Gastrocnemius medialis (tissue), 4 donors: ENCODE measurements around the gene WDR54. TPM values are rescaled to one million over a fixed set of nuclear protein-coding genes. Genes with fewer than 3 reads are reported as not detected.

ENCODE experiments used
- ATAC-seq, 2 donors: fragments of 150-250 bp; one replicate each; pipeline ENCODE4 v1.9.1; 2016
- DNase-seq, 2 donors: peaks; one replicate each; pipeline ENCODE4 v3.0.0-alpha.2; 2019
- H3K27ac ChIP-seq, 4 donors: fragments of 200-600 bp; sonication (generic); 1 replicate in 1 of 4; 2 replicates in 3 of 4; pipeline ENCODE4 v1.5.1; 2016 to 2018; ENCODE audit warnings: mild to moderate bottlenecking in 2 of 4, moderate library complexity in 1 of 4
- H3K27me3 ChIP-seq, 3 donors: fragments of 200-600 bp; sonication (generic) in 2 of 3; 1 replicate in 1 of 3; 2 replicates in 2 of 3; pipeline versions ENCODE4 v1.5.1 to v1.6.0; 2016 to 2019; ENCODE audit warnings: mild to moderate bottlenecking in 1 of 3, moderate library complexity in 1 of 3
- H3K36me3 ChIP-seq, 2 donors: fragments of 200-600 bp; sonication (generic) in 1 of 2; one replicate each; pipeline ENCODE4 v1.5.1; 2017 to 2018
- H3K4me1 ChIP-seq, 2 donors: fragments of 200-600 bp; sonication (generic) in 1 of 2; one replicate each; pipeline ENCODE4 v1.5.1; 2016 to 2017; ENCODE audit warnings: mild to moderate bottlenecking in 2 of 2
- H3K4me3 ChIP-seq, 4 donors: fragments of 200-600 bp; sonication (generic) in 3 of 4; 1 replicate in 1 of 4; 2 replicates in 3 of 4; pipeline ENCODE4 v1.5.1; 2016 to 2019; ENCODE audit warnings: mild to moderate bottlenecking in 2 of 4
- H3K9me3 ChIP-seq, 3 donors: fragments of 200-600 bp; sonication (generic) in 2 of 3; 1 replicate in 1 of 3; 2 replicates in 2 of 3; pipeline ENCODE4 v1.5.1; 2016 to 2019
- CTCF ChIP-seq, 5 experiments: fragments of 450-650 bp in 3 of 5; fragments of 200-600 bp in 2 of 5; sonication (generic) in 2 of 5; IDR thresholded peaks in 4 of 5; conservative IDR thresholded peaks in 1 of 5; 1 replicate in 4 of 5; 2 replicates in 1 of 5; pipeline ENCODE4 v1.5.1; 2016 to 2019; ENCODE audit warnings: antibody characterized with exemption in 5 of 5, mild to moderate bottlenecking in 3 of 5, moderate library complexity in 3 of 5
- POLR2A ChIP-seq, 2 donors: fragments of 450-650 bp; IDR thresholded peaks; one replicate each; pipeline ENCODE4 v1.6.1; 2017; ENCODE audit warnings: antibody characterized with exemption in 2 of 2, mild to moderate bottlenecking in 2 of 2, moderate library complexity in 2 of 2
- in situ Hi-C, 4 donors: fragments of 200-750 bp; cut with MboI; loops; one replicate each; pipeline versions ENCODE4 v1.15.0 to v1.8.0; 2017; ENCODE audit warnings: low sequenced_read_pairs in 4 of 4
- intact Hi-C: fragments of 100-400 bp; cut with DNase I; formaldehyde crosslinking; loops from one replicate; pipeline ENCODE4 v1.15.1; 2023; ENCODE audit warnings: low total_unique reads
- total RNA-seq, 4 donors: library from RNA; depleted of rRNA; stranded (reverse); fragments of >200 nt; gene quantifications; one replicate each; pipeline versions ENCODE4 v1.1.0 to v1.2.3, GENCODE V29; 2016

WDR54 gene
- total RNA-seq, 4 donors from 2014 or later: 0.51 to 2.1 (median 1.4) TPM

GRCh38 chr2:74374509-74375205 lies 46.9 kb upstream of the WDR54 start:
- intact Hi-C loops: no loop called here

GRCh38 chr2:74375838-74376237 lies 45.7 kb upstream of the WDR54 start:
- Histone ChIP-seq H3K27ac (no peak overlapping the region), H3K9me3 (no peaks in the 10 kb centered on the region), H3K36me3 (peaks cover 0 to 26% of the 10 kb centered on the region in 2 donors), H3K27me3 (no peaks in the 10 kb centered on the region), H3K4me3 (no peak overlapping the region), H3K4me1 (peaks cover 17 to 30% of the 10 kb centered on the region in 2 donors)
- intact Hi-C loops: no loop called here
- DNase-seq (no peak), ATAC-seq (no peak)
- TF ChIP-seq POLR2A (IDR thresholded peaks at IDR 0.05): no peak
- in situ Hi-C loops: no loop called here

More at GRCh38 chr2:74374509-74375205, 46.9 kb upstream of the WDR54 start:
- DNase-seq (peak; percentile 15 to 50), ATAC-seq (peak; percentile 51 to 55)
- Histone ChIP-seq H3K9me3 (no peaks in the 10 kb centered on the region), H3K27me3 (no peaks in the 10 kb centered on the region), H3K27ac (peak overlapping the region in 3 of 4 donors; percentile 32 to 59 (median 53)), H3K36me3 (peaks cover 0 to 38% of the 10 kb centered on the region in 2 donors), H3K4me1 (peaks cover 5 to 18% of the 10 kb centered on the region in 2 donors), H3K4me3 (peak overlapping the region in 1 of 4 donors; percentile 4)
- in situ Hi-C loops: no loop called here
- no peak for TF ChIP-seq POLR2A (IDR thresholded peaks at IDR 0.05)
- TF ChIP-seq CTCF (IDR thresholded peaks at IDR 0.05 in 4 of 5, conservative IDR thresholded peaks at IDR 0.05 in 1 of 5): no peak

DNA sequence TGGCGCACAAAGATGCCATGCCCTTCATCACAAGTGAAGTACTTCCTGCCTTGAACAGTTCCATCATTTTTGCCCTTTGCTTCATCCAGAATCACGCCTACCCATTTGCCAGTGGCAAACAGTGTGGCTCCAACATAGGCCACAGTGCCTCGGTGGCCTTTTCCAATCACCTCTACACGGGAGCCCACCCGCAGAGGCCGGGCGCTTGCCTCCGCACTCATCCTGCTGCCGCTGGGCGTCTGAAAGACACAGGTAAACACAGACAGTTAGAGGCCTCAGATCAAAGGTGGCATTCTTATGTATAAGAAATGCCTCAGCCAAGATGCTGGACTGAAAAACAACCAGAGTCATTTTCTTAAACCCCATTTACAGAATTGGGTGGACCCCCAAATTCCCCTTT lies 43.5 kb upstream of the WDR54 start:
- no peak for DNase-seq
- no peaks in the 10 kb centered on the region for H3K27me3 ChIP-seq
- peaks cover 33 to 47% of the 10 kb centered on the region in 2 donors for H3K4me1 ChIP-seq
- in situ Hi-C loops: no loop called here
- H3K4me3 ChIP-seq: no peak overlapping the region
- intact Hi-C loops: no loop called here
- no peaks in the 10 kb centered on the region for H3K9me3 ChIP-seq
- H3K27ac ChIP-seq: no peak overlapping the region
- H3K36me3 ChIP-seq: peaks cover 0 to 20% of the 10 kb centered on the region in 2 donors
- TF ChIP-seq POLR2A (IDR thresholded peaks at IDR 0.05) (no peak), CTCF (IDR thresholded peaks at IDR 0.05 in 4 of 5, conservative IDR thresholded peaks at IDR 0.05 in 1 of 5) (no peak)
- ATAC-seq: no peak

GRCh38 chr2:74379851-74380789 lies 41.4 kb upstream of the WDR54 start, which contains the start of gene DCTN1:
TSS of gene DCTN1 (minus strand) at chr2:74380311. CDS start at chr2:74380037, 274 bp downstream.
- DNase-seq (peak in 1 of 2 donors; percentile 23), ATAC-seq (peak; percentile 68 to 70)
- Histone ChIP-seq H3K36me3 (peaks cover 0 to 20% of the 10 kb centered on the region in 2 donors), H3K4me1 (peaks cover 47 to 49% of the 10 kb centered on the region in 2 donors), H3K27me3 (no peaks in the 10 kb centered on the region), H3K4me3 (peak within 1 kb of the TSS; percentile 41 to 53 (median 50)), H3K9me3 (no peaks in the 10 kb centered on the region), H3K27ac (peak within 1 kb of the TSS in 3 of 4 donors; percentile 22 to 40 (median 29))
- TF ChIP-seq POLR2A (IDR thresholded peaks at IDR 0.05) (no peak), CTCF (IDR thresholded peaks at IDR 0.05 in 4 of 5, conservative IDR thresholded peaks at IDR 0.05 in 1 of 5) (no peak)
- in situ Hi-C loops (no loop called here), intact Hi-C loops (loop anchor here (10.0 kb wide), 2 partner anchors 455 to 645 kb away; partner anchors contain the start of genes DGUOK and TPRKB)
